AG09319 (cell line): ENCODE data around the gene PSME3.
"Not testable (repeated sequence)": the region's sequence is repeated elsewhere in the genome, so short reads cannot be mapped to it uniquely, and the experiment has no call there.

ENCODE experiments used
- DNase-seq: peaks from one replicate; pipeline ENCODE4 v3.0.0-alpha.2; 2010; ENCODE audit warnings: low read depth; ENCODE audit errors: extremely low read depth
- CTCF ChIP-seq: IDR thresholded peaks from 2 replicates; pipeline ENCODE4 v1.5.1; 2011; ENCODE audit warnings: low read depth, mild to moderate bottlenecking, inconsistent platforms, low read length, moderate library complexity

Gene PSME3

DNA sequence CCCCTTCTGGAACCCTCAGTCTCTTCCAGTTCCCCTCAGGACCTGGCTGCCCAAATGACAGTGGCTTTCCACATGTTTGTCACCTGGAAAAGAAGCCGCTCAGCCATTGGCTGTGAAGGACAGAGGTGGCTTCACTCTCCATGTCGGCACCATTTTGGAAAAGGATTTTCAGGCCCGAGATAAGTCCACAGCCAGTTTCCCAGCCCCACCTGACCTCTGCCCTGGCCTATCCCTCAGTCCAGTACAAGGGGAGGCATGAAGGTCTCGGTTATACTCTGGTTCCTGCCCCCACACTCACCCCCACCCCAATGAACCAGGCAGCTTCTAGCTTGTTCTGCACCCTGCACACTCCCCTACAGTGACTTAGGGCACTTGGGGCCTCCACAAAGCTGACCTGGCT, 33.0 kb downstream of the PSME3 start:
- DNase-seq, result no peak
- no peak for TF ChIP-seq CTCF

- TF ChIP-seq CTCF, result no peak
- DNase-seq, result no peak
Measured at GRCh38 chr17:42866631-42867575, 33.7 kb downstream of the PSME3 start.

DNA sequence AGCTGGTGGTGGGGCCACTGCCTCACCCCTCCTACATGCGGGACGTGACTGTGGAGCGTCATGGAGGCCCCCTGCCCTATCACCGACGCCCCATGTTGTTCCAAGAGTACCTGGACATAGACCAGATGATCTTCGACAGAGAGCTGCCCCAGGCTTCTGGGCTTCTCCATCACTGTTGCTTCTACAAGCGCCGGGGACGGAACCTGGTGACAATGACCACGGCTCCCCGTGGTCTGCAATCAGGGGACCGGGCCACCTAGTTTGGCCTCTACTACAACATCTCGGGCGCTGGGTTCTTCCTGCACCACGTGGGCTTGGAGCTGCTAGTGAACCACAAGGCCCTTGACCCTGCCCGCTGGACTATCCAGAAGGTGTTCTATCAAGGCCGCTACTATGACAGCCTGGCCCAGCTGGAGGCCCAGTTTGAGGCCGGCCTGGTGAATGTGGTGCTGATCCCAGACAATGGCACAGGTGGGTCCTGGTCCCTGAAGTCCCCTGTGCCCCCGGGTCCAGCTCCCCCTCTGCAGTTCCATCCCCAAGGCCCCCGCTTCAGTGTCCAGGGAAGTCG, 34.6 kb downstream of the PSME3 start:
- not testable (repeated sequence) for DNase-seq

- no peak for TF ChIP-seq CTCF
- no peak for DNase-seq
Measured at GRCh38 chr17:42868338-42868737, 35.1 kb downstream of the PSME3 start.

DNA sequence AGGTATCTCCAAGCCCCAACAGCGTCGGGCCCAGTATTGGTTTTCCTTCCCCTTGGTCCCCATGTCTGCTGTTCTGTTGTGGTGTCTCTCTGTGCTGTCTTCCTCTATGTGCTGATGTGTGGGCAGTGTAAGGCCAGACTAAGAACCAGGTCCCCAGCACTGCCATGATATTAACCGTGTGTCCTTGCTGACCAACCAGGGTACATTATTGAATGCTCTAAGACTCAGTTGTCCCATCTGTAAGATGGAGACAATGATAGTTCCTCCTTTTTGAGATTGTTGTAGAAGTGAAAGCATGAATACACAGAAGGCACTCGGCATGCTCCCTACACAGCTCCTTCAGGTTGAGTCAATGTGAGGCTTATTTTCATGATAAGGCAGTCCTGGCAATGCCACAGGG, 38.5 kb downstream of the PSME3 start:
- no peak for DNase-seq
- TF ChIP-seq CTCF, result no peak

GRCh38 chr17:42872251-42872965, 39.2 kb downstream of the PSME3 start:
- no peak for TF ChIP-seq CTCF
- no peak for DNase-seq

- TF ChIP-seq CTCF, result no peak
- DNase-seq, result no peak
Measured at GRCh38 chr17:42873315-42873714, 40.1 kb downstream of the PSME3 start.

- DNase-seq, result not testable (repeated sequence)
Measured at GRCh38 chr17:42873932-42874695, 40.9 kb downstream of the PSME3 start.
